GM18951 (cell line): ENCODE data around the gene LRRC55.
"Not testable (repeated sequence)": the region's sequence is repeated elsewhere in the genome, so short reads cannot be mapped to it uniquely, and the experiment has no call there.

ENCODE experiments used
- POLR2A ChIP-seq: IDR thresholded peaks from 4 replicates; pipeline ENCODE4 v1.6.1; 2011; ENCODE audit warnings: mild to moderate bottlenecking; ENCODE audit not compliant: insufficient read length, insufficient read depth; ENCODE audit errors: extremely low read depth
- in situ Hi-C: fragments of 300-500 bp; cut with MboI; formaldehyde crosslinking; loops from one replicate; pipeline ENCODE4 v1.12.0; 2022; ENCODE audit warnings: low sequenced_read_pairs, mixed read lengths, inconsistent platforms; ENCODE audit not compliant: unreplicated experiment

LRRC55 gene

GRCh38 chr11:57154739-57155138 lies 27.0 kb upstream of the LRRC55 start:
- in situ Hi-C loops: loop anchor here (10.0 kb wide), 1 partner anchor 1700 kb away; no protein-coding TSS in a partner anchor
- no peak for TF ChIP-seq POLR2A

GRCh38 chr11:57155400-57155799 lies 26.4 kb upstream of the LRRC55 start:
- TF ChIP-seq POLR2A: no peak
- in situ Hi-C loops: loop anchor here (10.0 kb wide), 1 partner anchor 1699 kb away; no protein-coding TSS in a partner anchor

- TF ChIP-seq POLR2A: no peak
- in situ Hi-C loops: loop anchor here (10.0 kb wide), 1 partner anchor 1699 kb away; no protein-coding TSS in a partner anchor
These were observed 25.7 kb upstream of the LRRC55 start for GRCh38 chr11:57155838-57156607.

GRCh38 chr11:57156928-57157327 lies 24.8 kb upstream of the LRRC55 start:
- no peak for TF ChIP-seq POLR2A
- in situ Hi-C loops: loop anchor here (10.0 kb wide), 1 partner anchor 1698 kb away; no protein-coding TSS in a partner anchor

- in situ Hi-C loops: loop anchor here (10.0 kb wide), 1 partner anchor 1697 kb away; no protein-coding TSS in a partner anchor
- no peak for TF ChIP-seq POLR2A
These were observed 24.1 kb upstream of the LRRC55 start for GRCh38 chr11:57157624-57158023.

DNA sequence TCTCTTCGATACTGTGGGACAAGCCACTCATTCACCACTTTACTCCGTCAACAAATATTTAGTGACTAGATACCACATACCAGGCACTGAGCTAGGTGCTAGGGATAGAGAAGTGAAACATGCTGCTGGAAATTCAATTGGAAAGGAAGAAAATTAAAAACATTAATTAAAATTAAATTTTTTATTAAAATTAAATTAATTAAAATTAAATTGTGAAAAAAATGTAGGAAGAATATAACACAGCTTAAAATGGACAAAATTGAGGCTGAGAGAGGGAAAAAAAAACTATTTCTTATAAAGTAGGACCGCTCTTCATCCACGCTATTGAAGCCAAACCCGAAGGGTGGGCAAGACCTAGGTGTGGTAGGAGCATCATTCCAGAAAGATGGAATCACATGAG lies 23.6 kb upstream of the LRRC55 start:
- in situ Hi-C loops: loop anchor here (10.0 kb wide), 1 partner anchor 1697 kb away; no protein-coding TSS in a partner anchor
- TF ChIP-seq POLR2A: no peak

DNA sequence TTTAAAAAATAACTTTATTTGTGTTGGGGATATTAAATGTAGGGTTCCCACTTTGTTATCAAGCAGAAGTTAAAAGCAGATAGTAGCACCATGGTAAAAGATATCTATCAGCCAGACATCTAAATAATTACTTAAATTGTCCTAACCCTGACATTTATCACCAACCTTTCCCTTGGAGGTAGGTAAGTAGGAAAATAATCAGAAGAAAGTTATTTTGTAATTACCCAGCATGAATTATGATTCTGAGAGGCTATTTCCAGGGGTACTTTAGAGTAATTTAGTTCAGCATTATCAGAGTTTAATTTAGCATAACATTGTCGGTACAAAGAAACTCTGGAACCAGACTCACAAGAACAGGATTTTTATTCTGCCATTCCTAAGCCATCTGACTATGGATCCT lies 23.2 kb upstream of the LRRC55 start:
- TF ChIP-seq POLR2A: no peak
- in situ Hi-C loops: loop anchor here (10.0 kb wide), 1 partner anchor 1696 kb away; no protein-coding TSS in a partner anchor

- no peak for TF ChIP-seq POLR2A
- in situ Hi-C loops: no loop called here
These were observed 21.1 kb upstream of the LRRC55 start for GRCh38 chr11:57160665-57161064.

DNA sequence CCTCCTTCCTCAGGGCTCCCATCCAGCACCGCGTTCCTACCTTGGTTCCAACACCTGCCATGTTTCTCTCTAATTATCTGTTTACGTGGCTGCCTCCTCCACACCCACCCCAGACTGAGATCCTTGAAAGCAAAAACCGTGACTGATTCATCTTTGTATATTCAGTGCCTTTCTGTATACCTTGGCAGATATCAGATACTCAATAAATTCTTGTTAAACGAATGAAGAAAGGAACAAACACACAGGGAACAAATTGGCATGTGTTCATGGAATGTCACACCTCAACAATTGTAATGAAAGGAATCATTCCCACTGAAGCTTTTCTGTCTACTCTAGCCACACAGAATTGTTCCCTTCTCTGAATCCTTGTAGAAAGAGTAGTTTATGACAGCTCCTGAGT lies 20.4 kb upstream of the LRRC55 start:
- no peak for TF ChIP-seq POLR2A
- in situ Hi-C loops: no loop called here

- in situ Hi-C loops: no loop called here
- no peak for TF ChIP-seq POLR2A
These were observed 19.4 kb upstream of the LRRC55 start for GRCh38 chr11:57162179-57162898.

GRCh38 chr11:57163160-57163868 lies 18.4 kb upstream of the LRRC55 start:
- in situ Hi-C loops: no loop called here
- no peak for TF ChIP-seq POLR2A

- no peak for TF ChIP-seq POLR2A
- in situ Hi-C loops: no loop called here
These were observed 17.4 kb upstream of the LRRC55 start for GRCh38 chr11:57164317-57164716.

- in situ Hi-C loops: no loop called here
- TF ChIP-seq POLR2A: no peak
These were observed 14.5 kb upstream of the LRRC55 start for GRCh38 chr11:57167125-57167846.

DNA sequence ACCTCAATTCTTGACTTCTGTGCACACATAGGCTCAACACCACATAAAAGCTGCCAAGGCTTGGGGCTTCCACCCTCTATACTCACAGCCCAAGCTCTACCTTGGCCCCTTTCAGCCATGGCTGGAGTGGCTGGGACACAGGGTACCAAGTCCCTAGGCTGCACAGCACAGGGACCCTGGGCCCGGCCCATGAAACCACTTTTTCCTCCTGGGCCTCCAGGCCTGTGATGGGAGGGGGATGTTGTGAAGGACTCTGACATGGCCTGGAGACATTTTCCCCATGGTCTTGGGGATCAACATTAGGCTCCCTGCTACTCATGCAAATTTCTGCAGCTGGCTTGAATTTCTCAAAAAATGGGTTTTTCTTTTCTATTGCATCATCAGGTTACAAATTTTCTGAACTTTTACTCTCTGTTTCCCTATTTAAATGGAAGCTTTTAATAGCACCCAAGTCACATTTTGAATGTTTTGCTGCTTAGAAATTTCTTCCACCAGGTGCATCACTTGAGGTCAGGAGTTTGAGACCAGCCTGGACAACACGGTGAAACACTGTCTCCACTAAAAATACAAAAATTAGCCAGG lies 11.9 kb upstream of the LRRC55 start:
- in situ Hi-C loops: not testable (repeated sequence)
